PC-3 (cell line): ENCODE data around the gene FBN3. TPM values are rescaled to one million over a fixed set of nuclear protein-coding genes. Genes with fewer than 3 reads are reported as not detected.
"Not testable (repeated sequence)": the region's sequence is repeated elsewhere in the genome, so short reads cannot be mapped to it uniquely, and the experiment has no call there.

ENCODE experiments used
- ATAC-seq: fragments of 200-7000 bp; cut with Tn5 transposase; 2 replicates; pipeline ENCODE4 v1.9.1; 2020; ENCODE audit warnings: mild to moderate bottlenecking, moderate library complexity
- BruUV-seq: library from RNA; stranded (reverse); fragments of 400-500 nt; replicated peaks from 2 replicates; lab custom pipeline; 2021; lab: Mats Ljungman, UMichigan
- CTCF ChIA-PET: fragments of 300-600 bp; sonication (Branson Sonifier 250); formaldehyde crosslinking; loops from one replicate; lab custom pipeline; 2022; ENCODE audit warnings: antibody characterized with exemption; lab: Charles Lee
- POLR2A ChIA-PET: fragments of 300-600 bp; sonication (Branson Sonifier 250); formaldehyde crosslinking; loops from one replicate; lab custom pipeline; 2022; ENCODE audit warnings: antibody characterized with exemption; ENCODE audit not compliant: unreplicated experiment; lab: Charles Lee
- DNase-seq: peaks from one replicate; pipeline ENCODE4 v3.0.0-alpha.2; 2015
- H2AFZ ChIP-seq: fragments of 300-600 bp; sonication (generic); 2 replicates; pipeline ENCODE4 v1.6.0; 2016; ENCODE audit warnings: antibody characterized with exemption, low read length
- H3F3A ChIP-seq: fragments of 300-600 bp; sonication (generic); one replicate; pipeline ENCODE4 v1.6.0; 2017; ENCODE audit warnings: antibody characterized with exemption, low read length, control low read depth, mild to moderate bottlenecking; ENCODE audit not compliant: unreplicated experiment
- H3K27ac ChIP-seq: fragments of 300-600 bp; sonication (generic); 2 replicates; pipeline ENCODE4 v1.5.1; 2016; ENCODE audit warnings: mild to moderate bottlenecking, low read length
- H3K27me3 ChIP-seq: fragments of 300-600 bp; sonication (generic); 2 replicates; pipeline ENCODE4 v1.6.1; 2016; ENCODE audit warnings: low read length, mixed read lengths
- H3K36me3 ChIP-seq: fragments of 300-600 bp; sonication (generic); 2 replicates; pipeline ENCODE4 v1.6.1; 2016; ENCODE audit warnings: low read depth, mixed run types, low read length, mixed read lengths
- H3K4me1 ChIP-seq: fragments of 300-600 bp; sonication (generic); 2 replicates; pipeline ENCODE4 v1.5.1; 2016; ENCODE audit warnings: low read length; ENCODE audit not compliant: insufficient read depth
- H3K4me2 ChIP-seq: fragments of 300-600 bp; sonication (generic); 2 replicates; pipeline ENCODE4 v1.6.0; 2016; ENCODE audit warnings: low read length
- H3K4me3 ChIP-seq: fragments of 300-600 bp; sonication (generic); 2 replicates; pipeline ENCODE4 v1.5.1; 2016; ENCODE audit warnings: mild to moderate bottlenecking, low read length, mixed read lengths
- H3K79me2 ChIP-seq: fragments of 300-600 bp; sonication (generic); 2 replicates; pipeline ENCODE4 v1.6.1; 2017; ENCODE audit warnings: low read length, mixed read lengths
- H3K9ac ChIP-seq: fragments of 300-600 bp; sonication (generic); 2 replicates; pipeline ENCODE4 v1.6.0; 2016; ENCODE audit warnings: mild to moderate bottlenecking, low read length
- H3K9me2 ChIP-seq: fragments of 300-600 bp; sonication (generic); replicated peaks from 2 replicates; pipeline ENCODE4 v1.6.1; 2016; ENCODE audit warnings: mixed run types, low read length, mixed read lengths
- H3K9me3 ChIP-seq: fragments of 300-600 bp; sonication (generic); 2 replicates; pipeline ENCODE4 v1.6.1; 2016; ENCODE audit warnings: low read length, mixed read lengths
- H4K20me1 ChIP-seq: fragments of 300-600 bp; sonication (generic); 2 replicates; pipeline ENCODE4 v1.6.1; 2016; ENCODE audit warnings: low read length, mixed read lengths
- CTCF ChIP-seq: fragments of 300-600 bp; sonication (generic); conservative IDR thresholded peaks from 2 replicates; pipeline ENCODE4 v1.5.1; 2017; ENCODE audit warnings: antibody characterized with exemption, low read depth, mild to moderate bottlenecking, low read length
- EZH2 ChIP-seq: fragments of 300-600 bp; sonication (generic); IDR thresholded peaks from one replicate; pipeline ENCODE4 v1.6.1; 2017; ENCODE audit warnings: antibody characterized with exemption, mild to moderate bottlenecking, low read length; ENCODE audit not compliant: unreplicated experiment
- EZH2phosphoT487 ChIP-seq: fragments of 300-600 bp; sonication (generic); IDR thresholded peaks from 2 replicates; pipeline ENCODE4 v1.6.1; 2018; ENCODE audit warnings: mild to moderate bottlenecking, antibody characterized with exemption, low read length, borderline replicate concordance
- intact Hi-C: fragments of 100-400 bp; cut with micrococcal nuclease; formaldehyde crosslinking; loops from 2 replicates; pipeline ENCODE4 v1.9.0; 2023
- total RNA-seq: library from RNA; depleted of rRNA; stranded (reverse); fragments of >200 nt; gene quantifications from 2 replicates; pipeline ENCODE4 v1.2.3, GENCODE V29; 2014

FBN3 gene
- total RNA-seq, 1 experiment from 2014 or later: under 0.01 TPM

GRCh38 chr19:8161135-8161646 is 11.8 kb upstream of the FBN3 start:
- Histone ChIP-seq H3K9me3 (no peaks in the 10 kb centered on the region), H3K79me2 (no peaks in the 10 kb centered on the region), H3K9me2 (no peaks in the 10 kb centered on the region), H3K4me1 (peaks cover 17% of the 10 kb centered on the region), H3K9ac (peak overlapping the region; percentile 54), H3F3A (no peaks in the 10 kb centered on the region), H3K27ac (peak overlapping the region; percentile 54), H3K36me3 (no peaks in the 10 kb centered on the region), H2AFZ (no peak overlapping the region), H4K20me1 (no peaks in the 10 kb centered on the region), H3K27me3 (no peaks in the 10 kb centered on the region), H3K4me3 (no peak overlapping the region), H3K4me2 (peak overlapping the region; percentile 35)
- DNase-seq (peak; percentile 76), ATAC-seq (peak; percentile 62)
- TF ChIP-seq EZH2phosphoT487 (no peak), EZH2 (no peak), CTCF (no peak)
- POLR2A ChIA-PET: no interaction called here
- CTCF ChIA-PET: interaction anchor here (0.6 kb wide), 1 partner anchor 88 kb away, joined by 3 read pairs; no protein-coding TSS in a partner anchor
- BruUV-seq: no TSS peak
- intact Hi-C loops: no loop called here

GRCh38 chr19:8159322-8159721 is 9.9 kb upstream of the FBN3 start:
- POLR2A ChIA-PET, BruUV-seq, H4K20me1 ChIP-seq, H3K36me3 ChIP-seq, H3K9me3 ChIP-seq, H3K79me2 ChIP-seq, H3K9me2 ChIP-seq, ATAC-seq, H3K27ac ChIP-seq, H3K27me3 ChIP-seq, CTCF ChIA-PET, H3K4me3 ChIP-seq, H2AFZ ChIP-seq, DNase-seq, intact Hi-C loops, H3F3A ChIP-seq, H3K9ac ChIP-seq, H3K4me2 ChIP-seq: not testable (repeated sequence)
- H3K4me1 ChIP-seq: peaks cover 27% of the 10 kb centered on the region

GRCh38 chr19:8158411-8159074 is 9.2 kb upstream of the FBN3 start:
- no peaks in the 10 kb centered on the region for H3K27me3 ChIP-seq
- H3F3A ChIP-seq: no peaks in the 10 kb centered on the region
- ChIA-PET POLR2A (no interaction called here), CTCF (interaction anchor here (0.5 to 0.9 kb wide), 3 partner anchors 93 to 241 kb away, joined by 3 to 5 read pairs (median 3); no protein-coding TSS in a partner anchor)
- TF ChIP-seq CTCF (peak; percentile 89), EZH2 (no peak), EZH2phosphoT487 (no peak)
- no peak overlapping the region for H3K4me3 ChIP-seq
- no peaks in the 10 kb centered on the region for H3K79me2 ChIP-seq
- intact Hi-C loops: loop anchor here (1.0 kb wide), 1 partner anchor 95 kb away; no protein-coding TSS in a partner anchor
- no peak overlapping the region for H3K9ac ChIP-seq
- H3K36me3 ChIP-seq: no peaks in the 10 kb centered on the region
- ATAC-seq (peak; percentile 55), DNase-seq (peak; percentile 91)
- no peak overlapping the region for H2AFZ ChIP-seq
- H3K9me2 ChIP-seq: no peaks in the 10 kb centered on the region
- peaks cover 20% of the 10 kb centered on the region for H3K4me1 ChIP-seq
- no peaks in the 10 kb centered on the region for H3K9me3 ChIP-seq
- no peak overlapping the region for H3K27ac ChIP-seq
- no peaks in the 10 kb centered on the region for H4K20me1 ChIP-seq
- BruUV-seq: no TSS peak
- H3K4me2 ChIP-seq: no peak overlapping the region
